Frontal cortex (tissue), 4 donors: ENCODE measurements around the gene IL4R. TPM values are rescaled to one million over a fixed set of nuclear protein-coding genes. Genes with fewer than 3 reads are reported as not detected.

Source experiments
- DNase-seq, 2 donors: peaks; one replicate each; pipeline ENCODE4 v3.0.0; 2012; ENCODE audit warnings: low spot score in 2 of 2
- FAIRE-seq: peaks from 2 replicates; lab custom pipeline; 2012; peaks lifted over from hg19 to GRCh38; lab: Jason Lieb, UNC
- total RNA-seq: library from RNA; depleted of rRNA; stranded (reverse); fragments of >200 nt; gene quantifications from one replicate; pipeline ENCODE4 v1.2.3, GENCODE V29; 2014
- donor health status: control.
- donor health status: control.
- donor health status: control.

IL4R gene
- total RNA-seq, 1 donor from 2014 or later: 1.6 TPM

GRCh38 chr16:27311897-27312303 is 1.9 kb upstream of the IL4R start:
- DNase-seq: no peak
- FAIRE-seq: no peak

- DNase-seq (no peak), FAIRE-seq (no peak)
Observed at GRCh38 chr16:27312580-27313421, 973 bp upstream of the IL4R start.

GRCh38 chr16:27314161-27314723 is 468 bp downstream of the IL4R start:
- DNase-seq (peak in 1 of 2 donors; percentile 59), FAIRE-seq (no peak)

- FAIRE-seq: no peak
- no peak for DNase-seq
Observed at GRCh38 chr16:27314986-27315332, 1.2 kb downstream of the IL4R start.

GRCh38 chr16:27315333-27316037 is 1.7 kb downstream of the IL4R start:
- FAIRE-seq: no peak
- no peak for DNase-seq

GRCh38 chr16:27316038-27316680 is 2.4 kb downstream of the IL4R start:
- DNase-seq (no peak), FAIRE-seq (no peak)

- DNase-seq (no peak), FAIRE-seq (no peak)
Observed at GRCh38 chr16:27317320-27317719, 3.5 kb downstream of the IL4R start.

- FAIRE-seq: no peak
- DNase-seq: no peak
Observed at GRCh38 chr16:27317738-27318391, 4.1 kb downstream of the IL4R start.

GRCh38 chr16:27318392-27319256 is 4.8 kb downstream of the IL4R start:
- DNase-seq (no peak), FAIRE-seq (no peak)

- DNase-seq: no peak
- no peak for FAIRE-seq
Observed at GRCh38 chr16:27319257-27319965, 5.6 kb downstream of the IL4R start.

GRCh38 chr16:27320261-27321012 is 6.7 kb downstream of the IL4R start:
- no peak for FAIRE-seq
- DNase-seq: no peak

GRCh38 chr16:27321013-27321915 is 7.5 kb downstream of the IL4R start:
- FAIRE-seq (no peak), DNase-seq (no peak)

GRCh38 chr16:27322858-27323780 is 9.3 kb downstream of the IL4R start:
- DNase-seq (no peak), FAIRE-seq (no peak)

GRCh38 chr16:27323781-27324561 is 10.2 kb downstream of the IL4R start:
- no peak for DNase-seq
- no peak for FAIRE-seq

GRCh38 chr16:27324851-27325301 is 11.1 kb downstream of the IL4R start:
- FAIRE-seq (no peak), DNase-seq (no peak)
